ENCODE data around the gene MAP1S.

Gene MAP1S

GRCh38 chr19:17695198-17695597, 24.1 kb upstream of the MAP1S start:
- no peak for DNase-seq

- no peak for DNase-seq
Observed at GRCh38 chr19:17703824-17704463, 15.3 kb upstream of the MAP1S start.

GRCh38 chr19:17706750-17707181, 12.5 kb upstream of the MAP1S start:
- no peak for DNase-seq

- DNase-seq, result no peak
Observed at GRCh38 chr19:17711851-17712250, 7.4 kb upstream of the MAP1S start.

- DNase-seq, result no peak
Observed at GRCh38 chr19:17716309-17716929, 2.9 kb upstream of the MAP1S start.

GRCh38 chr19:17718550-17718946, 732 bp upstream of the MAP1S start:
- DNase-seq, result no peak

GRCh38 chr19:17719730-17720400, 585 bp downstream of the MAP1S start:
- no peak for DNase-seq

GRCh38 chr19:17720440-17720839, 1.2 kb downstream of the MAP1S start:
- DNase-seq, result no peak

- DNase-seq, result no peak
Observed at GRCh38 chr19:17721111-17721628, 1.9 kb downstream of the MAP1S start.

- DNase-seq, result no peak
Observed at GRCh38 chr19:17721821-17722220, 2.5 kb downstream of the MAP1S start.

GRCh38 chr19:17722655-17723240, 3.5 kb downstream of the MAP1S start:
- DNase-seq, result no peak

GRCh38 chr19:17724655-17725054, 5.4 kb downstream of the MAP1S start:
- DNase-seq, result no peak

GRCh38 chr19:17725422-17726078, 6.3 kb downstream of the MAP1S start:
- no peak for DNase-seq

- no peak for DNase-seq
Observed at GRCh38 chr19:17726136-17726741, 7.0 kb downstream of the MAP1S start.

GRCh38 chr19:17726964-17727773, 7.9 kb downstream of the MAP1S start:
- no peak for DNase-seq

- no peak for DNase-seq
Observed at GRCh38 chr19:17727843-17728242, 8.6 kb downstream of the MAP1S start.

- DNase-seq, result no peak
Observed at GRCh38 chr19:17733127-17733526, 13.8 kb downstream of the MAP1S start.

GRCh38 chr19:17734146-17734545, 14.9 kb downstream of the MAP1S start:
- no peak for DNase-seq

GRCh38 chr19:17735410-17735809, 16.1 kb downstream of the MAP1S start:
- DNase-seq, result no peak

GRCh38 chr19:17737690-17738153, 18.4 kb downstream of the MAP1S start:
- no peak for DNase-seq

GRCh38 chr19:17739121-17739875, 20.0 kb downstream of the MAP1S start:
- no peak for DNase-seq
